ENCODE results near the gene EYA4.
"Not testable (repeated sequence)": the region's sequence is repeated elsewhere in the genome, so short reads cannot be mapped to it uniquely, and the experiment has no call there.

EYA4 gene

DNA sequence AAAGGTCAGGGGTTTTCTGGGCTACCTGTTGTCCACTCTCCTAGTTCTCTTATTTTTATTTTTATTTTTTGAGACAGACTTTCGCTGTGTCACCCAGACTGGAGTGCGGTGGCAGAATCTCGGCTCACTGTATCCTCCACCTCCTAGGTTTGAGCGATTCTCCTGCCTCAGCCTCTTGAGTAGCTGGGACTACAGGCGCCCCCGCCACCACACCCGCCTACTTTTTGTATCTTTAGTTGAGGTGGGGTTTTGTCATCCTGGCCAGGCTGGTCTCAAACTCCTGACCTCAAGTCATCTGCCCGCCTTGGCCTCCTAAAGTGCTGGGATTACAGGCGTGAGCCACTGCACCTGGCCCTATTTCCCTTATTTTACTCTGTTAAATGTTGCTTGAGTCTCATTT, 149.0 kb downstream of the EYA4 start:
- Histone ChIP-seq H3K36me3 (ENCODE audit: control insufficient read depth in 2 of 2, insufficient read depth in 2 of 2, low read length in 2 of 2) (no peaks in the 10 kb centered on the region), H3K4me3 (ENCODE audit: low read length in 2 of 2) (no peak overlapping the region), H3K9me3 (ENCODE audit: control insufficient read depth in 2 of 2, low read length in 2 of 2) (no peaks in the 10 kb centered on the region), H3K27me3 (ENCODE audit: control insufficient read depth in 2 of 2, insufficient read depth in 2 of 2, low read length in 2 of 2) (no peaks in the 10 kb centered on the region), H3K4me1 (ENCODE audit: control insufficient read depth in 2 of 2, insufficient read depth in 2 of 2, low read length in 2 of 2) (no peaks in the 10 kb centered on the region), H3K27ac (ENCODE audit: low read depth in 2 of 2, low read length in 2 of 2) (no peak overlapping the region), H3K9ac (ENCODE audit: low read depth in 1 of 2, low read length in 2 of 2) (no peak overlapping the region)

DNA sequence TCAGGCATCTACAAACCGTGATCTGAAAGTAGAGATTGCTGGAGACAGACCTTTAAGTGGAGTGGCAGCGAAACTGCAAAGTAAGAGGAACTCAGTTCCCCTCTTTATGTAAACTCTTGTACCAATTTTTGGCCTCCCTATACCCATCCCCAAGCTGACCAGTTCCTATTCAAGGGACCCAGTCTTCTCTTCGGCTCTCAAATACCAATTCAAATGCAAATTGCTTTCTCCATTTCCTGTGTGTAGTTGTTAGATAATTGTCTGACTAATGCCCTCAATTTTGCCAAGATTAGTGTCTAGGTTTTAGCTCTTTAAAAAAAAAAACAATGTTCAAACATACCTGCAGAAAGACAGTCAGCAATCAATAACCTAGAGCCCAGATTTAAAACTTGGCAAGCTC, 150.9 kb downstream of the EYA4 start:
- Histone ChIP-seq H3K4me3 (ENCODE audit: low read length in 2 of 2) (no peak overlapping the region), H3K9me3 (ENCODE audit: control insufficient read depth in 2 of 2, low read length in 2 of 2) (no peaks in the 10 kb centered on the region), H3K4me1 (ENCODE audit: control insufficient read depth in 2 of 2, insufficient read depth in 2 of 2, low read length in 2 of 2) (no peaks in the 10 kb centered on the region), H3K27me3 (ENCODE audit: control insufficient read depth in 2 of 2, insufficient read depth in 2 of 2, low read length in 2 of 2) (no peaks in the 10 kb centered on the region), H3K36me3 (ENCODE audit: control insufficient read depth in 2 of 2, insufficient read depth in 2 of 2, low read length in 2 of 2) (no peaks in the 10 kb centered on the region), H3K27ac (ENCODE audit: low read depth in 2 of 2, low read length in 2 of 2) (no peak overlapping the region), H3K9ac (ENCODE audit: low read depth in 1 of 2, low read length in 2 of 2) (no peak overlapping the region)

DNA sequence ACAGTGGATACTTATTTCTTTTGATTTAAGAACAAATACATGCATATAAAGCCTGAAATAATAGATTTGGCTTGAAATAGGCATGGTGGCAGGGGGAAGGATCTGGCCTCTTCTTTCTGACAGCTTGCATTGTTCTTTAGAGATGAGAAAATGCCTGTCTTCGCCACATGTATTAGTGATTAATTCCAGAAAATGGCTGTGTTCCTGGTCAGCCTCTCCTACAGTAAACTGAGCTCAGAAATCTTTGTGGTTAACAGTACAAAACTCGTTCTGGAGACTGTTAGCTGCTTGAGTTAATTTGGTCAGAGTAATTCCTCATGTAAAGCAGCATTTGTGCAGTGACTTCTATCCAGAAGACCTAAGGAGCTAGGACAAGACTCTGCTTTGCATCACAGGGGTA, 151.5 kb downstream of the EYA4 start:
- H3K9me3 ChIP-seq (ENCODE audit: control insufficient read depth in 2 of 2, low read length in 2 of 2): no peaks in the 10 kb centered on the region
- no peak overlapping the region for H3K27ac ChIP-seq (ENCODE audit: low read depth in 2 of 2, low read length in 2 of 2)
- no peaks in the 10 kb centered on the region for H3K27me3 ChIP-seq (ENCODE audit: control insufficient read depth in 2 of 2, insufficient read depth in 2 of 2, low read length in 2 of 2)
- no peak overlapping the region for H3K9ac ChIP-seq (ENCODE audit: low read depth in 1 of 2, low read length in 2 of 2)
- H3K4me1 ChIP-seq (ENCODE audit: control insufficient read depth in 2 of 2, insufficient read depth in 2 of 2, low read length in 2 of 2): no peaks in the 10 kb centered on the region
- no peak overlapping the region for H3K4me3 ChIP-seq (ENCODE audit: low read length in 2 of 2)
- H3K36me3 ChIP-seq (ENCODE audit: control insufficient read depth in 2 of 2, insufficient read depth in 2 of 2, low read length in 2 of 2): no peaks in the 10 kb centered on the region

DNA sequence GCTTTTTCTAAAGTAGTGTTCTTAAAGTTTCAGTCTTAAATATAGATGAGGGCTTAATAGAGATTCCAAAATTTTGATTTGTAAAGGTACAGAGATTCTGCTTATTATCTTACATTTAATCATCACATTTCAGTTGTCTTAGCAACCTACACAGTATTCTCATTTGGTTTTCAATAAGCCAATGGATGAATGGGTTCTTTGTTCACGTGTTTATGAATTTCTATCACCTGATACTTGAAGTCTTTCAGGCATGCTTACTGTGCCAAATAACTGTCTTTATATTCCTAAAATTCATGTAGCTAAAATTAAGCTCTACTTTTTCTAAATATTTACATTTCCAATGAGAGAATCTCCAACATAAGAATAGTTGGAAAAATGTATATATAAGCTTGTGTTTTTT, 152.7 kb downstream of the EYA4 start:
- no peaks in the 10 kb centered on the region for H3K27me3 ChIP-seq (ENCODE audit: control insufficient read depth in 2 of 2, insufficient read depth in 2 of 2, low read length in 2 of 2)
- no peak overlapping the region for H3K9ac ChIP-seq (ENCODE audit: low read depth in 1 of 2, low read length in 2 of 2)
- no peak overlapping the region for H3K4me3 ChIP-seq (ENCODE audit: low read length in 2 of 2)
- no peaks in the 10 kb centered on the region for H3K9me3 ChIP-seq (ENCODE audit: control insufficient read depth in 2 of 2, low read length in 2 of 2)
- no peaks in the 10 kb centered on the region for H3K36me3 ChIP-seq (ENCODE audit: control insufficient read depth in 2 of 2, insufficient read depth in 2 of 2, low read length in 2 of 2)
- H3K4me1 ChIP-seq (ENCODE audit: control insufficient read depth in 2 of 2, insufficient read depth in 2 of 2, low read length in 2 of 2): no peaks in the 10 kb centered on the region
- H3K27ac ChIP-seq (ENCODE audit: low read depth in 2 of 2, low read length in 2 of 2): no peak overlapping the region

DNA sequence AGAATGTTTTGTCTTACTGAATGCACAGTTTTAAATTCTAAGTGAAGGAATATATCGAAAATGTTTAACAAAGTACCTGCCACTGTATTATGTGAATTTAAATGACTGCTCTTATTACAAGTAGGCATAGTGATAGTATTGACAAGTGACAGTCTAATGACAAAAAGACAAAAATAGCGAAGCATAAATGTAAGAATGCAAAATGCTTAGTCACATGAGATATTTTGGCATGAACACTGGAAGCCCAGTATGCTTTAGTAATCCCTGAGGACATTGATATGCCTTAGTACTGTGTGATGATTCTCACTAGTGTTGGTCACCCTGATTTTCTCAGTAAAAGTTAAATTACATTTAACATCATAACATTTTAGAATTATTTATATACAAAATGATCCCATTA, 153.5 kb downstream of the EYA4 start:
- no peaks in the 10 kb centered on the region for H3K4me1 ChIP-seq (ENCODE audit: control insufficient read depth in 2 of 2, insufficient read depth in 2 of 2, low read length in 2 of 2)
- no peaks in the 10 kb centered on the region for H3K36me3 ChIP-seq (ENCODE audit: control insufficient read depth in 2 of 2, insufficient read depth in 2 of 2, low read length in 2 of 2)
- no peaks in the 10 kb centered on the region for H3K9me3 ChIP-seq (ENCODE audit: control insufficient read depth in 2 of 2, low read length in 2 of 2)
- H3K27me3 ChIP-seq (ENCODE audit: control insufficient read depth in 2 of 2, insufficient read depth in 2 of 2, low read length in 2 of 2): no peaks in the 10 kb centered on the region
- no peak overlapping the region for H3K9ac ChIP-seq (ENCODE audit: low read depth in 1 of 2, low read length in 2 of 2)
- no peak overlapping the region for H3K4me3 ChIP-seq (ENCODE audit: low read length in 2 of 2)
- H3K27ac ChIP-seq (ENCODE audit: low read depth in 2 of 2, low read length in 2 of 2): no peak overlapping the region

- H3K27me3 ChIP-seq (ENCODE audit: control insufficient read depth in 2 of 2, insufficient read depth in 2 of 2, low read length in 2 of 2): no peaks in the 10 kb centered on the region
- no peak overlapping the region for H3K27ac ChIP-seq (ENCODE audit: low read depth in 2 of 2, low read length in 2 of 2)
- H3K9ac ChIP-seq (ENCODE audit: low read depth in 1 of 2, low read length in 2 of 2): no peak overlapping the region
- no peaks in the 10 kb centered on the region for H3K4me1 ChIP-seq (ENCODE audit: control insufficient read depth in 2 of 2, insufficient read depth in 2 of 2, low read length in 2 of 2)
- no peaks in the 10 kb centered on the region for H3K9me3 ChIP-seq (ENCODE audit: control insufficient read depth in 2 of 2, low read length in 2 of 2)
- H3K36me3 ChIP-seq (ENCODE audit: control insufficient read depth in 2 of 2, insufficient read depth in 2 of 2, low read length in 2 of 2): no peaks in the 10 kb centered on the region
- no peak overlapping the region for H3K4me3 ChIP-seq (ENCODE audit: low read length in 2 of 2)
Observed at GRCh38 chr6:133396233-133396983, 155.3 kb downstream of the EYA4 start.

DNA sequence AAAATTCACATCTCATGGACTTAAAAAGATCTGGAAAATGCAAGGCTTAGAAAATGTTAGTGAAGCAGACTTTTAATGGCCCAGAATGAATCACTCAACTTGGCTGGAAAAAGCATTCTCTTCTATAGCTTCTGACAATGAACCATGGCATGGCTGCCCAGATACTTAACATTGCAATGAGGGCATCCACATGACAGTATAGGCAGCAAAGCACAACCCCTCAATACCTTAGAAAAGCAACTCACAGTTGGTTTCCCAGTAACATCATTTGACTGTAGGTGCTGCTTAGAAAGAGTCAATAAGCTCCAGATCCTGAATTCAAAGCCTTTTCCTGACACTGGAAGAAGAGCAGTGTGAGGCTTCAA, 155.8 kb downstream of the EYA4 start:
- H3K27me3 ChIP-seq (ENCODE audit: control insufficient read depth in 2 of 2, insufficient read depth in 2 of 2, low read length in 2 of 2): no peaks in the 10 kb centered on the region

GRCh38 chr6:133397601-133398000, 156.4 kb downstream of the EYA4 start:
- H3K36me3 ChIP-seq (ENCODE audit: control insufficient read depth in 2 of 2, insufficient read depth in 2 of 2, low read length in 2 of 2); H3K9ac ChIP-seq (ENCODE audit: low read depth in 1 of 2, low read length in 2 of 2); H3K27ac ChIP-seq (ENCODE audit: low read depth in 2 of 2, low read length in 2 of 2): not testable (repeated sequence)

More for the DNA sequence above, 155.8 kb downstream of the EYA4 start:
- no peaks in the 10 kb centered on the region for H3K36me3 ChIP-seq (ENCODE audit: control insufficient read depth in 2 of 2, insufficient read depth in 2 of 2, low read length in 2 of 2)
- no peaks in the 10 kb centered on the region for H3K9me3 ChIP-seq (ENCODE audit: control insufficient read depth in 2 of 2, low read length in 2 of 2)
- H3K4me1 ChIP-seq (ENCODE audit: control insufficient read depth in 2 of 2, insufficient read depth in 2 of 2, low read length in 2 of 2): no peaks in the 10 kb centered on the region
- H3K4me3 ChIP-seq (ENCODE audit: low read length in 2 of 2): no peak overlapping the region
- no peak overlapping the region for H3K27ac ChIP-seq (ENCODE audit: low read depth in 2 of 2, low read length in 2 of 2)
- H3K9ac ChIP-seq (ENCODE audit: low read depth in 1 of 2, low read length in 2 of 2): no peak overlapping the region

DNA sequence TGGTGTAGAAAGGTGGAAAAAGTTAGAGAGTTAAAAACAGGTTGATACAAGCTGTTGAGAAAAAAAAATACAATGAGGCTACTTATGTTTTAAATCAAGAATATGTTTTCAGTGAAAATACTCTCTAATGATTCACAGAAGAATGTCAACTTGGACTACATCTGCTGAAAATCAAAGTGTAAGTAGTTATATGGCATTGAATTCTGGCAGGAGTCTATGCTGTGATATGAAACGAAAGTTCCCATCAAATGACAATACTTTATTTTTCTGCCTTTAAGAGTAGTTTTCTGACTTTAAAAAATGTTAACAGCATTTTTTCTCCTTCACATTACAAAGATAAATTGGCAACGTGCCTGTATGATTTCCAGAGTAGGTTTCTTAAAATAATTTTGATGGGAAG, 158.3 kb downstream of the EYA4 start:
- Histone ChIP-seq H3K9ac (ENCODE audit: low read depth in 1 of 2, low read length in 2 of 2) (no peak overlapping the region), H3K4me1 (ENCODE audit: control insufficient read depth in 2 of 2, insufficient read depth in 2 of 2, low read length in 2 of 2) (no peaks in the 10 kb centered on the region)

More at GRCh38 chr6:133397601-133398000, 156.4 kb downstream of the EYA4 start:
- not testable (repeated sequence) for H3K4me3 ChIP-seq (ENCODE audit: low read length in 2 of 2); H3K9me3 ChIP-seq (ENCODE audit: control insufficient read depth in 2 of 2, low read length in 2 of 2); H3K4me1 ChIP-seq (ENCODE audit: control insufficient read depth in 2 of 2, insufficient read depth in 2 of 2, low read length in 2 of 2); H3K27me3 ChIP-seq (ENCODE audit: control insufficient read depth in 2 of 2, insufficient read depth in 2 of 2, low read length in 2 of 2)

GRCh38 chr6:133404151-133404550, 163.0 kb downstream of the EYA4 start:
- H3K9me3 ChIP-seq (ENCODE audit: control insufficient read depth in 2 of 2, low read length in 2 of 2): no peaks in the 10 kb centered on the region
- H3K4me3 ChIP-seq (ENCODE audit: low read length in 2 of 2): no peak overlapping the region
- no peaks in the 10 kb centered on the region for H3K4me1 ChIP-seq (ENCODE audit: control insufficient read depth in 2 of 2, insufficient read depth in 2 of 2, low read length in 2 of 2)
- no peak overlapping the region for H3K27ac ChIP-seq (ENCODE audit: low read depth in 2 of 2, low read length in 2 of 2)
- no peaks in the 10 kb centered on the region for H3K27me3 ChIP-seq (ENCODE audit: control insufficient read depth in 2 of 2, insufficient read depth in 2 of 2, low read length in 2 of 2)
- H3K9ac ChIP-seq (ENCODE audit: low read depth in 1 of 2, low read length in 2 of 2): no peak overlapping the region
- H3K36me3 ChIP-seq (ENCODE audit: control insufficient read depth in 2 of 2, insufficient read depth in 2 of 2, low read length in 2 of 2): no peaks in the 10 kb centered on the region

More for the DNA sequence above, 158.3 kb downstream of the EYA4 start:
- H3K27me3 ChIP-seq (ENCODE audit: control insufficient read depth in 2 of 2, insufficient read depth in 2 of 2, low read length in 2 of 2): no peaks in the 10 kb centered on the region
- no peaks in the 10 kb centered on the region for H3K36me3 ChIP-seq (ENCODE audit: control insufficient read depth in 2 of 2, insufficient read depth in 2 of 2, low read length in 2 of 2)
- H3K4me3 ChIP-seq (ENCODE audit: low read length in 2 of 2): no peak overlapping the region
- H3K9me3 ChIP-seq (ENCODE audit: control insufficient read depth in 2 of 2, low read length in 2 of 2): no peaks in the 10 kb centered on the region
- H3K27ac ChIP-seq (ENCODE audit: low read depth in 2 of 2, low read length in 2 of 2): no peak overlapping the region

- H3K9ac ChIP-seq (ENCODE audit: low read depth in 1 of 2, low read length in 2 of 2): no peak overlapping the region
- H3K27me3 ChIP-seq (ENCODE audit: control insufficient read depth in 2 of 2, insufficient read depth in 2 of 2, low read length in 2 of 2): no peaks in the 10 kb centered on the region
- no peaks in the 10 kb centered on the region for H3K4me1 ChIP-seq (ENCODE audit: control insufficient read depth in 2 of 2, insufficient read depth in 2 of 2, low read length in 2 of 2)
- no peak overlapping the region for H3K27ac ChIP-seq (ENCODE audit: low read depth in 2 of 2, low read length in 2 of 2)
- H3K9me3 ChIP-seq (ENCODE audit: control insufficient read depth in 2 of 2, low read length in 2 of 2): no peaks in the 10 kb centered on the region
- no peaks in the 10 kb centered on the region for H3K36me3 ChIP-seq (ENCODE audit: control insufficient read depth in 2 of 2, insufficient read depth in 2 of 2, low read length in 2 of 2)
- H3K4me3 ChIP-seq (ENCODE audit: low read length in 2 of 2): no peak overlapping the region
Observed at GRCh38 chr6:133404728-133405127, 163.6 kb downstream of the EYA4 start.
